Measurements from ENCODE around the gene AGBL4. TPM values are rescaled to one million over a fixed set of nuclear protein-coding genes. Genes with fewer than 3 reads are reported as not detected.

AGBL4 gene
- total and polyA plus RNA-seq, 9 of the 15 experiments (the other 6 are each of a cell fraction or from before 2014, with no cell fraction given): 0.11 TPM; not detected in 7

DNA sequence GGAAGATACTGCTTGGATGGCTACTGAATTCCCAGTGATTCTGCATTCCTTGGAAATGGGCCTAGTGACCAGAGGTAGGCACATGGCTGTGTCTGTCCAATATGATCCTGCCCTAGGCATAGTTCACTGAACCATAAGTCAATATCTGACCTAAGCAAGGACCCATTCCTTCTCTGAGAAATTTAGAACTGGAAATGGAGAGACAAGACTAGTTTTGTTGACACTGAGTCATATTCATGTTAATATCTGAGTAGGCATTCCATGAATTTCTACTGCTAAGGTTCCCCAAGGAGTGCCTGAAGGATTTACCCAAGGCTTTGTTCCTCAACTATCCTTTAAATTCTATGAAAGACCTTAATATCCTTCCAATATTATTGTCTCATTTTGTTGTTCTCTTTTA lies 917.3 kb downstream of the AGBL4 start:
- Histone ChIP-seq H4K20me1 (replicated peaks; ENCODE audit: control insufficient read depth, insufficient read depth, low read length) (no peaks in the 10 kb centered on the region), H3K36me3 (ENCODE audit: control insufficient read depth, insufficient read depth, low read length) (no peaks in the 10 kb centered on the region), H3K79me2 (ENCODE audit: control insufficient read depth, insufficient read depth, low read length) (no peaks in the 10 kb centered on the region), H3K9me3 (replicated peaks; ENCODE audit: control insufficient read depth, insufficient read depth, low read depth, low read length) (no peaks in the 10 kb centered on the region), H3K4me3 (no peak overlapping the region), H3K4me1 (replicated peaks in 1 of 2; ENCODE audit: control insufficient read depth in 2 of 2, insufficient read depth in 2 of 2, low read length in 2 of 2) (no peaks in the 10 kb centered on the region), H3K4me2 (ENCODE audit: insufficient read depth, low read length) (no peak overlapping the region), H3K27me3 (ENCODE audit: control insufficient read depth in 2 of 2, insufficient read depth in 2 of 2, low read length in 2 of 2) (no peaks in the 10 kb centered on the region), H2AFZ (ENCODE audit: low read depth, low read length) (no peak overlapping the region), H3K9me1 (ENCODE audit: control insufficient read depth, insufficient read depth, low read length) (no peaks in the 10 kb centered on the region), H3K27ac (ENCODE audit: extremely low read depth, low read depth, low read length) (no peak overlapping the region), H3K9ac (ENCODE audit: insufficient read depth in 1 of 2, low read depth in 2 of 2, low read length in 2 of 2) (no peak overlapping the region)
- no peak for FAIRE-seq
- intact Hi-C loops (cut with micrococcal nuclease): no loop called here
- DNase-seq (ENCODE audit: extremely low read depth in 1 of 4, low spot score in 3 of 4): no peak
- ChIA-PET POLR2A (no interaction called here), CTCF (ENCODE audit: low intra/inter-chr PET ratio) (no interaction called here)
- in situ Hi-C loops (cut with MboI): no loop called here
- no TSS peak for BruUV-seq (replicated peaks)
- no peak for ATAC-seq
- TF ChIP-seq KLF6 (CRISPR knock-in tag; IDR thresholded peaks at IDR 0.05; ENCODE audit: borderline replicate concordance): no peak
- no peak for TF ChIP-seq MEIS2 (IDR thresholded peaks at IDR 0.05; ENCODE audit: partially characterized antibody)
- TF ChIP-seq, protein P1, sequence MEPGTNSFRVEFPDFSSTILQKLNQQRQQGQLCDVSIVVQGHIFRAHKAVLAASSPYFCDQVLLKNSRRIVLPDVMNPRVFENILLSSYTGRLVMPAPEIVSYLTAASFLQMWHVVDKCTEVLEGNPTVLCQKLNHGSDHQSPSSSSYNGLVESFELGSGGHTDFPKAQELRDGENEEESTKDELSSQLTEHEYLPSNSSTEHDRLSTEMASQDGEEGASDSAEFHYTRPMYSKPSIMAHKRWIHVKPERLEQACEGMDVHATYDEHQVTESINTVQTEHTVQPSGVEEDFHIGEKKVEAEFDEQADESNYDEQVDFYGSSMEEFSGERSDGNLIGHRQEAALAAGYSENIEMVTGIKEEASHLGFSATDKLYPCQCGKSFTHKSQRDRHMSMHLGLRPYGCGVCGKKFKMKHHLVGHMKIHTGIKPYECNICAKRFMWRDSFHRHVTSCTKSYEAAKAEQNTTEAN (CRISPR knock-in tag; IDR thresholded peaks at IDR 0.05): no peak
- TF ChIP-seq KAT7 (CRISPR knock-in tag; IDR thresholded peaks at IDR 0.05; ENCODE audit: borderline replicate concordance): no peak
- no peak for TF ChIP-seq RAD51 (IDR thresholded peaks at IDR 0.05; ENCODE audit: borderline replicate concordance, low read depth)
- TF ChIP-seq, protein P2, sequence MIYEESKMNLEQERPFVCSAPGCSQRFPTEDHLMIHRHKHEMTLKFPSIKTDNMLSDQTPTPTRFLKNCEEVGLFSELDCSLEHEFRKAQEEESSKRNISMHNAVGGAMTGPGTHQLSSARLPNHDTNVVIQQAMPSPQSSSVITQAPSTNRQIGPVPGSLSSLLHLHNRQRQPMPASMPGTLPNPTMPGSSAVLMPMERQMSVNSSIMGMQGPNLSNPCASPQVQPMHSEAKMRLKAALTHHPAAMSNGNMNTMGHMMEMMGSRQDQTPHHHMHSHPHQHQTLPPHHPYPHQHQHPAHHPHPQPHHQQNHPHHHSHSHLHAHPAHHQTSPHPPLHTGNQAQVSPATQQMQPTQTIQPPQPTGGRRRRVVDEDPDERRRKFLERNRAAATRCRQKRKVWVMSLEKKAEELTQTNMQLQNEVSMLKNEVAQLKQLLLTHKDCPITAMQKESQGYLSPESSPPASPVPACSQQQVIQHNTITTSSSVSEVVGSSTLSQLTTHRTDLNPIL (CRISPR knock-in tag; IDR thresholded peaks at IDR 0.05): no peak
- no peak for TF ChIP-seq WHSC1 (IDR thresholded peaks at IDR 0.05; ENCODE audit: low read length)
- TF ChIP-seq, protein P3, sequence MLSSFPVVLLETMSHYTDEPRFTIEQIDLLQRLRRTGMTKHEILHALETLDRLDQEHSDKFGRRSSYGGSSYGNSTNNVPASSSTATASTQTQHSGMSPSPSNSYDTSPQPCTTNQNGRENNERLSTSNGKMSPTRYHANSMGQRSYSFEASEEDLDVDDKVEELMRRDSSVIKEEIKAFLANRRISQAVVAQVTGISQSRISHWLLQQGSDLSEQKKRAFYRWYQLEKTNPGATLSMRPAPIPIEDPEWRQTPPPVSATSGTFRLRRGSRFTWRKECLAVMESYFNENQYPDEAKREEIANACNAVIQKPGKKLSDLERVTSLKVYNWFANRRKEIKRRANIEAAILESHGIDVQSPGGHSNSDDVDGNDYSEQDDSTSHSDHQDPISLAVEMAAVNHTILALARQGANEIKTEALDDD (IDR thresholded peaks at IDR 0.05): no peak
- TF ChIP-seq, protein P4, sequence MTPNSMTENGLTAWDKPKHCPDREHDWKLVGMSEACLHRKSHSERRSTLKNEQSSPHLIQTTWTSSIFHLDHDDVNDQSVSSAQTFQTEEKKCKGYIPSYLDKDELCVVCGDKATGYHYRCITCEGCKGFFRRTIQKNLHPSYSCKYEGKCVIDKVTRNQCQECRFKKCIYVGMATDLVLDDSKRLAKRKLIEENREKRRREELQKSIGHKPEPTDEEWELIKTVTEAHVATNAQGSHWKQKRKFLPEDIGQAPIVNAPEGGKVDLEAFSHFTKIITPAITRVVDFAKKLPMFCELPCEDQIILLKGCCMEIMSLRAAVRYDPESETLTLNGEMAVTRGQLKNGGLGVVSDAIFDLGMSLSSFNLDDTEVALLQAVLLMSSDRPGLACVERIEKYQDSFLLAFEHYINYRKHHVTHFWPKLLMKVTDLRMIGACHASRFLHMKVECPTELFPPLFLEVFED (CRISPR knock-in tag; conservative IDR thresholded peaks at IDR 0.05): no peak
- TF ChIP-seq CBX8 (IDR thresholded peaks at IDR 0.05; ENCODE audit: borderline replicate concordance, extremely low read depth, low read depth, low read length, poor library complexity, severe bottlenecking): no peak
